Esophagus muscularis mucosa (tissue), 4 donors: ENCODE results near the gene RNF213. TPM values are rescaled to one million over a fixed set of nuclear protein-coding genes. Genes with fewer than 3 reads are reported as not detected.

Experiments
- DNase-seq: peaks from one replicate; pipeline ENCODE4 v3.0.0-alpha.2; 2017; ENCODE audit errors: extremely low spot score
- H3K27ac ChIP-seq, 4 donors: fragments of 200-600 bp; sonication (generic); replicated peaks in 1 of 4; 1 replicate in 3 of 4; 2 replicates in 1 of 4; pipeline ENCODE4 v1.5.1; 2016 to 2019; ENCODE audit warnings: mild to moderate bottlenecking in 1 of 4
- H3K27me3 ChIP-seq, 4 donors: fragments of 200-600 bp; sonication (generic); one replicate each; pipeline versions ENCODE4 v1.5.1 to v1.6.0; 2016 to 2019
- H3K36me3 ChIP-seq, 4 donors: fragments of 200-600 bp; sonication (generic); one replicate each; pipeline ENCODE4 v1.5.1; 2016 to 2019
- H3K4me1 ChIP-seq, 4 donors: fragments of 200-600 bp; sonication (generic); one replicate each; pipeline ENCODE4 v1.5.1; 2016 to 2019
- H3K4me3 ChIP-seq, 4 donors: fragments of 200-600 bp; sonication (generic); 1 replicate in 2 of 4; 2 replicates in 2 of 4; pipeline ENCODE4 v1.5.1; 2016 to 2019; ENCODE audit warnings: mild to moderate bottlenecking in 4 of 4, moderate library complexity in 1 of 4
- H3K9me3 ChIP-seq, 4 donors: fragments of 200-600 bp; sonication (generic); 1 replicate in 3 of 4; 2 replicates in 1 of 4; pipeline ENCODE4 v1.5.1; 2016 to 2019
- EP300 ChIP-seq: sonication (generic); formaldehyde crosslinking; IDR thresholded peaks from one replicate; pipeline ENCODE4 v1.6.1; 2017; ENCODE audit warnings: antibody characterized with exemption
- POLR2A ChIP-seq: fragments of 450-650 bp; IDR thresholded peaks from one replicate; pipeline ENCODE4 v1.6.1; 2017; ENCODE audit warnings: antibody characterized with exemption, moderate library complexity, mild to moderate bottlenecking, low read depth
- POLR2AphosphoS5 ChIP-seq, 2 donors: sonication (generic); formaldehyde crosslinking; IDR thresholded peaks; one replicate each; pipeline ENCODE4 v1.6.1; 2017; ENCODE audit warnings: antibody characterized with exemption in 2 of 2
- WGBS: methylation state at CpG from one replicate; pipeline ENCODE4 v1.1.5; 2018; 5-methylcytosine and 5-hydroxymethylcytosine counted together
- intact Hi-C: fragments of 100-400 bp; cut with DNase I; formaldehyde crosslinking; loops from one replicate; pipeline ENCODE4 v1.15.1; 2023
- total RNA-seq, 4 donors: library from RNA; depleted of rRNA; stranded (reverse); fragments of >200 nt; gene quantifications; one replicate each; pipeline versions ENCODE4 v1.1.0 to v1.2.1, GENCODE V29; 2016
- TF ChIP-seq, protein P1 (sequence below), 3 experiments: fragments of 200-600 bp in 2 of 3; fragments of 450-650 bp in 1 of 3; sonication (generic) in 2 of 3; IDR thresholded peaks; one replicate each; pipeline ENCODE4 v1.5.1; 2017 to 2019; ENCODE audit warnings: antibody characterized with exemption in 3 of 3, mild to moderate bottlenecking in 2 of 3, moderate library complexity in 1 of 3

Gene RNF213
- total RNA-seq, 4 donors from 2014 or later, result 55.8 to 85.7 (median 75.9) TPM

DNA sequence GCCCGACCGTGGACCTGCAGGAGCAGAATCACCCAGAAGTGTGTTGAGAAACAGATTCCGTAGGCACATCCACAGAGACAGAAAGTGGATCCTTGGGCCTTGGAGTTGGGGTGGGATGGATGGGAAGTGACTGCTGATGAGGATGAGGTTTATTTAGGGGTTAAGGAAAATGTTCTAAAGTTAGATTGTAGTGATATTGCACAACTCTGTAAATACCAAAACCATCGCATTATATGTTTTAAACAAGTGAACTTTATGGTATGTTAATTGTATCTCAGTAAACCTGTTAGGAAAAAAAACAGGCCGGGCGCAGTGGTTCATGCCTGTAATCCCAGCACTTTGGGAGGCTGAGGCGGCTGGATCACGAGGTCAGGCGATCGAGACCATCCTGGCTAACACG, 157.9 kb downstream of the RNF213 start:
- H3K27me3 ChIP-seq, result no peaks in the 10 kb centered on the region
- no peak for DNase-seq
- no peak overlapping the region for H3K4me3 ChIP-seq
- H3K36me3 ChIP-seq, result peaks cover 0 to 26% (median 11%) of the 10 kb centered on the region in 4 donors
- H3K9me3 ChIP-seq, result no peaks in the 10 kb centered on the region
- no peak overlapping the region for H3K27ac ChIP-seq
- TF ChIP-seq EP300 (no peak), POLR2AphosphoS5 (IDR thresholded peaks at IDR 0.05) (no peak), POLR2A (no peak)
- peaks cover 28 to 52% (median 32%) of the 10 kb centered on the region in 4 donors for H3K4me1 ChIP-seq
- intact Hi-C loops, result no loop called here
- whole genome bisulfite sequencing, result 91% methylated on average over 11 of the region's 11 CpGs

GRCh38 chr17:80419255-80419654, 158.6 kb downstream of the RNF213 start:
- no peak for DNase-seq

GRCh38 chr17:80421381-80422090, 160.9 kb downstream of the RNF213 start:
- no peaks in the 10 kb centered on the region for H3K9me3 ChIP-seq
- no peaks in the 10 kb centered on the region for H3K27me3 ChIP-seq
- H3K27ac ChIP-seq, result no peak overlapping the region
- H3K4me1 ChIP-seq, result peaks cover 10 to 31% (median 11%) of the 10 kb centered on the region in 4 donors
- TF ChIP-seq, protein P1, sequence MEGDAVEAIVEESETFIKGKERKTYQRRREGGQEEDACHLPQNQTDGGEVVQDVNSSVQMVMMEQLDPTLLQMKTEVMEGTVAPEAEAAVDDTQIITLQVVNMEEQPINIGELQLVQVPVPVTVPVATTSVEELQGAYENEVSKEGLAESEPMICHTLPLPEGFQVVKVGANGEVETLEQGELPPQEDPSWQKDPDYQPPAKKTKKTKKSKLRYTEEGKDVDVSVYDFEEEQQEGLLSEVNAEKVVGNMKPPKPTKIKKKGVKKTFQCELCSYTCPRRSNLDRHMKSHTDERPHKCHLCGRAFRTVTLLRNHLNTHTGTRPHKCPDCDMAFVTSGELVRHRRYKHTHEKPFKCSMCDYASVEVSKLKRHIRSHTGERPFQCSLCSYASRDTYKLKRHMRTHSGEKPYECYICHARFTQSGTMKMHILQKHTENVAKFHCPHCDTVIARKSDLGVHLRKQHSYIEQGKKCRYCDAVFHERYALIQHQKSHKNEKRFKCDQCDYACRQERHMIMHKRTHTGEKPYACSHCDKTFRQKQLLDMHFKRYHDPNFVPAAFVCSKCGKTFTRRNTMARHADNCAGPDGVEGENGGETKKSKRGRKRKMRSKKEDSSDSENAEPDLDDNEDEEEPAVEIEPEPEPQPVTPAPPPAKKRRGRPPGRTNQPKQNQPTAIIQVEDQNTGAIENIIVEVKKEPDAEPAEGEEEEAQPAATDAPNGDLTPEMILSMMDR (IDR thresholded peaks at IDR 0.05), result no peak
- TF ChIP-seq POLR2AphosphoS5 (IDR thresholded peaks at IDR 0.05) (no peak), EP300 (no peak), POLR2A (no peak)
- peaks cover 0 to 26% (median 11%) of the 10 kb centered on the region in 4 donors for H3K36me3 ChIP-seq
- 64% methylated on average over 18 of the region's 20 CpGs for WGBS
- DNase-seq, result no peak
- intact Hi-C loops, result loop anchor here (10.0 kb wide), 1 partner anchor 443 kb away; no protein-coding TSS in a partner anchor
- no peak overlapping the region for H3K4me3 ChIP-seq

More at GRCh38 chr17:80419255-80419654, 158.6 kb downstream of the RNF213 start:
- Histone ChIP-seq H3K27ac (no peak overlapping the region), H3K36me3 (peaks cover 0 to 26% (median 11%) of the 10 kb centered on the region in 4 donors), H3K4me3 (no peak overlapping the region), H3K9me3 (no peaks in the 10 kb centered on the region), H3K27me3 (no peaks in the 10 kb centered on the region), H3K4me1 (peaks cover 22 to 46% (median 26%) of the 10 kb centered on the region in 4 donors)
- 78% methylated on average over 6 of the region's 11 CpGs for WGBS
- intact Hi-C loops, result no loop called here
- TF ChIP-seq, protein P1 (IDR thresholded peaks at IDR 0.05), result no peak
- TF ChIP-seq POLR2A (no peak), EP300 (no peak), POLR2AphosphoS5 (IDR thresholded peaks at IDR 0.05) (no peak)

DNA sequence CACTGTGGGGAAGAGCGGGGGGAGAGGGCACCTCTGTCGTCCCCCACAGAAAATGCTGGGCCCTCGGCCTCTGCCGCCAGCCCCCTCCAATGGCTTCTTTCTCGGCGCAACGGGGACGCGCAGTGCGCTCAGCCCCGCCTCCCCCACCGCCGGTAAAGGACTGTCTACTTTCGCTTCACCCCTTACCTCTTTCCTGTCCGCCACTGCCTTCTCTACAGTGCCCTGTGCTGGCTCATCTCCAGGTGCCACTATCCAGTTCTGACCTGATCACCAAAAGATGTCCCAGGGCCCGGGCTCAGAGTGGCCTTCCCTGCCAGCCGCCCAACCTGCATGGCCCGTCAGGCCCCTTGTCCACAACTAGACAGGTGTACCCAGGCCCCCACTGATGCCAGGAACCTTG, 161.6 kb downstream of the RNF213 start:
- no peaks in the 10 kb centered on the region for H3K27me3 ChIP-seq

GRCh38 chr17:80422981-80423380, 162.3 kb downstream of the RNF213 start:
- Histone ChIP-seq H3K9me3 (no peaks in the 10 kb centered on the region), H3K36me3 (peaks cover 0 to 19% (median 6%) of the 10 kb centered on the region in 4 donors), H3K4me3 (no peak overlapping the region), H3K27ac (no peak overlapping the region), H3K4me1 (peaks cover 8 to 27% (median 9%) of the 10 kb centered on the region in 4 donors), H3K27me3 (no peaks in the 10 kb centered on the region)
- TF ChIP-seq POLR2AphosphoS5 (IDR thresholded peaks at IDR 0.05), result peak in 1 of 2 donors; percentile 36
- no peak for TF ChIP-seq POLR2A
- intact Hi-C loops, result loop anchor here (10.0 kb wide), 1 partner anchor 442 kb away; no protein-coding TSS in a partner anchor
- no peak for DNase-seq
- 69% methylated on average over 19 of the region's 20 CpGs for WGBS

More for the DNA sequence above, 161.6 kb downstream of the RNF213 start:
- intact Hi-C loops, result loop anchor here (10.0 kb wide), 1 partner anchor 443 kb away; no protein-coding TSS in a partner anchor
- Histone ChIP-seq H3K4me1 (peaks cover 8 to 31% (median 10%) of the 10 kb centered on the region in 4 donors), H3K4me3 (no peak overlapping the region), H3K27ac (no peak overlapping the region), H3K36me3 (peaks cover 0 to 21% (median 9%) of the 10 kb centered on the region in 4 donors), H3K9me3 (no peaks in the 10 kb centered on the region)
- TF ChIP-seq, protein P1 (IDR thresholded peaks at IDR 0.05), result no peak
- TF ChIP-seq POLR2AphosphoS5 (IDR thresholded peaks at IDR 0.05), result no peak
- no peak for TF ChIP-seq EP300
- 85% methylated on average over 16 of the region's 18 CpGs for WGBS
- no peak for DNase-seq
